ENCODE data around the gene C19orf85.

DNA sequence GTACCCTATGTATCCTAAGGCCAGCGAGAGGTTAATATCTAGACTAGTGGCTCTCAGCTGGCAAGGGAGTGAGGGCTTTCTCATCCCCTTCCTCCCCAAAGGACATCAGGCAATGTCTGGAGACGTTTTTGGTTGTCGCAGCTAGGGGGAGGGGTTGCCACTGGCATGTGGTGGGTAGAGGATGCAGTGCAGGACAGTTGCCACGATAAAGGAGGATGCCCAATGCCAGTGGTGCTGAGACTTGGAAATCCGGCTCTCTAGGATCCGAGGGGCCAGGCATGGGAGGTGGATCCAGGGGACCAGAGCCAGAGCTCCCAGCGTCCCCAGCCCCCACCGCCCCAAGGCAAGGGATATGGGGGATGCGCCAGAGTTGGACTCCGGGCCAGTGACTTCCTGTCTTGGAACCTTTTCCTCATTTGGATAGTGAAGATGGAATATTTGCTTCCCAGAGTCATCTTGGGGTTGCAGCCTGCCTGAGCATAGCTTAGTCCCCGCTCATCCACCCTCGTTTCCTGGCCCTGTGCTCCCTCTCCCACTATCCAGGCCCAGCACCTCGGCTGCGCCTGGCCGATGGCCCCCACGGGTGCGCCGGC is 28.6 kb upstream of the C19orf85 start:
- TF ChIP-seq, protein P1, sequence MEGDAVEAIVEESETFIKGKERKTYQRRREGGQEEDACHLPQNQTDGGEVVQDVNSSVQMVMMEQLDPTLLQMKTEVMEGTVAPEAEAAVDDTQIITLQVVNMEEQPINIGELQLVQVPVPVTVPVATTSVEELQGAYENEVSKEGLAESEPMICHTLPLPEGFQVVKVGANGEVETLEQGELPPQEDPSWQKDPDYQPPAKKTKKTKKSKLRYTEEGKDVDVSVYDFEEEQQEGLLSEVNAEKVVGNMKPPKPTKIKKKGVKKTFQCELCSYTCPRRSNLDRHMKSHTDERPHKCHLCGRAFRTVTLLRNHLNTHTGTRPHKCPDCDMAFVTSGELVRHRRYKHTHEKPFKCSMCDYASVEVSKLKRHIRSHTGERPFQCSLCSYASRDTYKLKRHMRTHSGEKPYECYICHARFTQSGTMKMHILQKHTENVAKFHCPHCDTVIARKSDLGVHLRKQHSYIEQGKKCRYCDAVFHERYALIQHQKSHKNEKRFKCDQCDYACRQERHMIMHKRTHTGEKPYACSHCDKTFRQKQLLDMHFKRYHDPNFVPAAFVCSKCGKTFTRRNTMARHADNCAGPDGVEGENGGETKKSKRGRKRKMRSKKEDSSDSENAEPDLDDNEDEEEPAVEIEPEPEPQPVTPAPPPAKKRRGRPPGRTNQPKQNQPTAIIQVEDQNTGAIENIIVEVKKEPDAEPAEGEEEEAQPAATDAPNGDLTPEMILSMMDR (IDR thresholded peaks at IDR 0.05): no peak
- TF ChIP-seq POLR2A (IDR thresholded peaks at IDR 0.05): no peak

All from Peyer's patch (tissue), 4 donors.